ENCODE results near the gene GSK3B.

GRCh38 chr3:119880966-119881365 is 213.3 kb downstream of the GSK3B start:
- no peak for TF ChIP-seq CTCF (IDR thresholded peaks at IDR 0.05)
- no peak for TF ChIP-seq POLR2A (IDR thresholded peaks at IDR 0.05)
